ENCODE data around the gene MSANTD4.
"Not testable (repeated sequence)": the region's sequence is repeated elsewhere in the genome, so short reads cannot be mapped to it uniquely, and the experiment has no call there.

The MSANTD4 gene

DNA sequence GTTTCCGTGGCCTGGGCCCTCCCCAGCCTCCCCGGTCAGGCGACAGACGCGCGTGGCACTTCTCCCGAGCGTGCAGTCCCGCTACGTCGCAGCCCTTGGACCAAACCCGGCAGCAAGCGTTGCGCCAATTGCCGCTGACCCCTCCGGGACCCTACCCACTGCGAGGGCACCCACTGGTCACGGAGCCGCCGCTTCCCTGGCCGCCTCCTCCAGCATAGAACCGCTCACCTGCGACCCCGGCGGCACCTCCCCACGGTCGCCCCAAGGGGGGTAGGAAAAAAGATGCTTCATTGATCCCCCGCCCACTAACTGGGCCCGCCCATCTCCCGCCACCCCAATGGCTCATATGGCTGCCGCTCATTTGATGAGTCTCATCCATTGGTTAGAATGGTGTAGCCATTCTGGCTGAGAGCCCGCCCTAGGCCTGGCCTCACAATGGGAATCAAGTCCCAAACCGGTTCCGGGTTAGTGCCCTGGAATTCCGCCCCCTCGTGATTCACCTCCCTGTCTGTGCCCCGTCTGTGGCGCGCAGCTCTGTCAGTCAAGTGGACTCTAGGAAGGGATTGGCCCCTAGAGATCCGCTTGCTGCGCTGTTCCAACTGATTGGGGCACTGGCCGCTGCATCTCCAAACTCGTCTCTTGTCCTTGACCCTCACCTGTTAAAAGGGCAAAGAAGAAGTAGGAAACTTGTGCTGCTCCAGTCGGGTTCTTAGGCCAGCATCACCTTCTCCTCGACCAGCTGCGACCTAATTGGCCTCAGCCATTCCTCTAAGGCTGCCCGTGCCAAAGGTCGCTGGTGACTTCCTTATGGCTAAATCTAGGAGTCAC lies at the start of gene MSANTD4:
Gene MSANTD4, minus strand, starts transcription at position 274 of the 828 bp plus-strand sequence. CDS start 11,323 bp downstream, outside the sequence.
- DNase-seq = peak; percentile 97

DNA sequence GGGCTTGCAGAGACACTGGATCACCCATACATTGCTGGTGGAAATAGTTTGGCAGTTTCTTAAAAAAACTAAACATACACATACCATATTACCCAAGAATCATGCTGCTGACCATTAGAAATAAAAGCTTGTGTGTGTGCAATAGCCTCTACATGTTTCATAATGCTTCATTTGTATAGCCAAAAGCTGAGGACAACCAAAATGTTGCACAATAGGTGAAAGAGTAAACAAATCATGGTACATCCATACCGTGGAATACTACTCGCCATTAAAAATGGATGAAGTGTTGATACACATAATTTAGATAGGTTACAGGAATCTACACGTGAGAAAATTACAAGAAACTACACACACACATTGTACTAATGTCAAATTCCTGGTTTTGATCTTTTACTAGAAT lies 48.6 kb upstream of the MSANTD4 start:
- DNase-seq = no peak

GRCh38 chr11:106063009-106063408 lies 41.0 kb upstream of the MSANTD4 start:
- no peak for DNase-seq

DNA sequence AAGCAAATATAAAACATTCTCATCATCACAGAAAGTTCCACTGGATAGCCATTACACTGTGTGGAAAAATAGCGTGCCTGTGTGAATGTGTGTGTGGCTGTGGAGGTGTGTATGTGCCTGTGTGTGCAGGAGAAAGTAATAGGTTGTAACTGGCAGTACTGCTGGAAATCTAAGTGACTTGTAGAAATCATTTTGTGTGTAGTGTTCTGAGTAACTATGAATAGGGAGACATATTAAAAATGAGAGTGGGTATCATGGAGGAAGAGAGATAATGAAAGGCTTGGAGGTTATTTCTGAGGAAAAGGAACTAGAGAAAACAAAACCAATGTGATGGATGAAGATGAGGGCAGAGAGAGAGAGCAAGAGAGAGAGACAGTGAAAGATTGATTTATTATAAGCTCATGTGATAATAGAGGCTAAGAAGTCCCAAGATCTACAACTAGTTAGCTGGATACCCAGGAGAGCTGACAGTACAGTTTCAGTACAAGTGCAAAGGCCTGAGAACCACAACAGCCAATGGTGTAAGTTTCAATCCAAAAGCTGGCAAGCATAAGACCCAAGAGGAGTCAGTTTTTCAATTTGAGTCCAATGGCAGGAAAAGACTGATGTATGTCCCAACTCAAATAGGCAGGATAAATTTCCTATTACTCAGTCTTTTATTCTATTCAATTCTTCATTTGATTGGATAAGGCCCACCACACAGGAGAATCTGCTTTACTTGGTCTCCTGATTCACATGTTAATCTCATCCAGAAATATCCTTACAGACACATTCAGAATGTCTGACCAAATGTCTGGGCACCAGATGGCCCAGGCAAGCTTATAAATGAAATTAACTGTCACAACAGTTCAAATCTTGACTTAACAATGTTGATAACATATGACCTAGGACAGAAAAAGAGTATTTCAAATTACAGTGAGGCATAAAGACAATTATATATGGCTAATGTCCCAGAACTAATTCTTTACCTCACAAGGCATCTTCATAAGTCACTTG lies 40.2 kb upstream of the MSANTD4 start:
- no peak for DNase-seq

DNA sequence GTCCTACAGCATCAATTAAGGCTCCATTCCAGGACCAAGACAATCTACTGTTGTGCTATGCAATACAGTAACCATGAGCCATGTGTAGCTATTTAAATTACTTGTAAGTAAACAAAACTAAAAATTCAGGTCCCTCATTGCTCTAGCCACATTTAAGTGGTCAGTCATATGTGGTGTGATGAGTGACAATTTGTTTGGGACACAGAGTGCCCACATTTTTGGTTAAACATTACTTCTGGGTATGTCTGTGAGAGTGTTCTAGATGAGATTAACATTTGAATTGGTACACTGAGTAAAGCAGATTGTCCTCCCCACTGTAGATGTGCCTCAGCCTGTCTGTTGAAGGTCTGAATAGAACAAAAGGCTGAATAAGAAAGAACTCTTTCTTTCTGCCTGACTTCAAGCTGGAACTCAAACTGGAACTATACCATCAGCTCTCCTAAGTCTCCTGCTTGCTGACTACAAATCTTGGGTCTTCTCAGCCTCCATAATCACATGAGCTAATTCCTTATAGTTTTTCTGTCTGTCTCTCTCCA lies 39.3 kb upstream of the MSANTD4 start:
- no peak for DNase-seq

DNA sequence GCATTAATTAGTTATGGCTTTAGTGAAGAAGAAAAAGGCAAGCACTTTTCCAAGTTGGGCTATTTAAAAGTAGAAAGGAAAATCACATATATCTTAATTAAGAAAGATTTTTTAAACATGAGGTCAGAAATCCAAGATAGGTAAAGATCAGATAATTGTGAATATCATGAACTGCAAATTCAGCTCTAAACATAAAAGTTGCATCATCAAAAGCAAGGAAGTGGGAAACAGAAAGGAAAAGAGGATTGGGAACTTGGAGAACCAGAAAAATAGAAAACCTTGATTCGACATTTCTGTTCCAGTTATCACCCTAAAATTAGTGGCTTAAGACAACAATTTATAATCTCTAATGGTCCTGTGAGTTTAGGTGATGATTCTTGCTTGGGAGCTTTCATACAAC lies 37.6 kb upstream of the MSANTD4 start:
- DNase-seq = no peak

DNA sequence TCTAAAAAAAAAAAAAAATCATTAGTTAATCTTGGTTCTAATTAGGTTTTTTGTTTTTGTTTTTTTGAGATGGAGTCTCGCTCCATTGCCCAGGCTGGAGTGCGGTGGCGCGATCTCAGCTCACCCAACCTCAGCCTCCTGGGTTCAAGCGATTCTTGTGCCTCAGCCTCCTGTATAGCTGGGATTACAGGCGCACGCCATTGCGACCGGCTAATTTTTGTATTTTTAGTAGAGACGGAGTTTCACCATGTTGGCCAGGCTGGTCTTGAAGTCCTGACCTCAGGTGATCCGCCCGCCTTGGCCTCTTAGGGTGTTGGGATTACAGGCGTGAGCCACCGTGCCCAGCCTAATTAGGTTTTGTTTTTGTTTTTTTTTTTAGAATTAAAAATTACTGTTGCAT lies 36.3 kb upstream of the MSANTD4 start:
- DNase-seq = not testable (repeated sequence)

DNA sequence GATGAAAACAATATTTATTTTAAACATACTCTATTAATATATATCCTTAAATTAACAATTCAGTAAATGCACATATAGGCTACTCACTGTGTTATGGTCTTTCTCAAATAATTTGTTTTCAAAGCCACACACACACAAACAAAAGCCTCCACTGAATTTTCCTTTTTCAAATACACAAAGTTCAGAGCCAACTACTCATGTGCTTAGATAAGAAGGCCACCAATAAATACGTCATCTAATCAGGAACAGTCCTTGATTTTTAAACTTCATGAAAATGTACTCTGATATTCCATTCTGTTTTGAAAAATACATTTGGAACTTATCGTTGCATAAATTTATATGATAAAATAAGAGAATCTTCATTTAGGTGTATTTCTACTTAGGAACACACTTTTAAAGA lies 29.1 kb upstream of the MSANTD4 start:
- DNase-seq = no peak

GRCh38 chr11:106049727-106050476 lies 27.9 kb upstream of the MSANTD4 start:
- DNase-seq = no peak

GRCh38 chr11:106047631-106048030 lies 25.6 kb upstream of the MSANTD4 start:
- no peak for DNase-seq

GRCh38 chr11:106043540-106043939 lies 21.5 kb upstream of the MSANTD4 start:
- DNase-seq = no peak

DNA sequence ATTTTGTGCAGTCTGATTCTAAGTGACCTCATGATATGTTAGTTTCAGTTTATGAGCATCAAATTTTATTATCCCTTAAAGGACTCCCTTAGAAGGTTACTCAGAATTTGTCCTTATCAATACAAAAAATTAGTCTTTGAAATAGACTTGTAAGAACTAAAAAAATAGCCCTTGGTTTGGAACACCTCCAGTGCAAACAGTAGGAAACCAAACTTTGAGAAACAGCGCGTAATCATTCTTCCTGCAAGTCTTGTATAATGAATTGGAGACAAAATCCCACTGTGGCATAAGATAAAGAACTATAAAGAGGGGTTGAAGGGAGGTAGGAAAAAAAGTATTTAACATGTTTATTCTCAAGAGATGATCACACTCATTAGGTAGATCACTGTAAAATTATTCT lies 10.8 kb upstream of the MSANTD4 start:
- no peak for DNase-seq

GRCh38 chr11:106031936-106032335 lies 9.9 kb upstream of the MSANTD4 start:
- no peak for DNase-seq

DNA sequence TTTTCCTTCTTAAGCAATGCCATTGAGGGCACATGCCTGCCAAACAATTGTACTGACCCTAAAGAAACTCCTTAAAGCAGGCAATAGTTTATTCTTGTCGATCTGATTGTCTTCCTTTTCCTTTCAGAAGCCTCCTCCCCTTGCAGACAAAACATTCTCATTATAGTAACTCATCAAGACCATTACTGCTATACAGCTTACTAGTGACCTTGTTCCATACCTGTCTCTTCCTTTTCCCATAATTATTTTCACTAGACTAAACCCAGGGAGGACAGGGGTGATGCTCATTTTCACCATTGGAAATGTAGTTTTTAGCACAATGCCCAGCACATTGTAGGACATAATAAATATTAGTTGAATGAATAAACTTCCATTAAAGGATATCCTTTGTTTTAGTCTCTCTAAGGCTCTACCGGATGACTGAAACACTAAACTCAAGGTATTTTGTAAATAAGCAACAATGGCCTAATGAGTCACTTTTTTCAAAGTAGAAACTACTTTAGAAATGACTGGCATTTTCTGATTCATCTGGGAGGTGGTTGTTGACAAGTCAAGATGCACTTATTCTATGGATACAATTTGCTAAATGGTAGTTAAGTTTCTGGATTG lies 9.3 kb upstream of the MSANTD4 start:
- no peak for DNase-seq

DNA sequence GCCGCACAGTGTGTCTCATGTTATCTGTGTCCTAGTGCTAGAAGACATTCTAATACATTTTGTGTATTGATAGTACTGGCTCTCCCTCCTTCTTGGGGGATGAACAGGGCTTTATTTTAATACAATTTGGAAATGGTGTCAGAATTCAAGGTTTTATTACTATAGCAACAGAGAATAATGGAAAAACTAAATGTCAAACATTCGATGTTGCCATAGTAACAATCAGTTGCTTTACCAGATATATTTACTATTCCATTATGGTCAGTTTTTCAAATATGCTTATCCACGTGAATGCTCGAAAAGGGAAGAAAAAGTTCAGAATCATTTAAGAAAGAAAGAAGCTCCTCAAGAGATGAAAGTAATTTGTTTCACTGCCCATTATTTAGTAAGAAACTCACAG lies 8.6 kb upstream of the MSANTD4 start:
- DNase-seq = no peak

DNA sequence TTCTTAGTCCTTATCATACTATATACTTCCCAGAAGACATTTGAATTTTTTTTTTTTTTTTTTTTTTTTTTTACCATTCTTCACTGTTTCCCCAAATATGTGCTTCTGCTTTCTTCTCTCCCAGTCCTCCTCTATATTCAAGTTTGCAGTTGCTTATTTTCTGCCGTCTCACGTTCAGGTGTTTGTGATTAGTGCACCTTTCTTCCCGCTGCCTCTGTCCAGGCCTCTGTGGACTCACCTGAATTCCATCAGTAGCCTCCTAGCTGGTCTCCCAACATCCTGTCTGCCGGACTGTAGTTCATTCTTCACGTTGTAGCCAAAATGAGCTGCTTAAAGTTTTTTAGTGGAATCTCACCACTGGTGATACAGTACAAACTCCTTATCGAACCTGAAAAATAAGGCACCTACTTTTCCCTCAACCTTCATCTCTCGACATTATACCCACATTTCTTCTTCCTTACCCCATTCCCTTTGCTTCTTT lies 795 bp upstream of the MSANTD4 start:
- DNase-seq = no peak

- DNase-seq = no peak
Measured at GRCh38 chr11:106021181-106021966, 666 bp downstream of the MSANTD4 start.

GRCh38 chr11:106017093-106017492 lies 4.9 kb downstream of the MSANTD4 start:
- DNase-seq = no peak

DNA sequence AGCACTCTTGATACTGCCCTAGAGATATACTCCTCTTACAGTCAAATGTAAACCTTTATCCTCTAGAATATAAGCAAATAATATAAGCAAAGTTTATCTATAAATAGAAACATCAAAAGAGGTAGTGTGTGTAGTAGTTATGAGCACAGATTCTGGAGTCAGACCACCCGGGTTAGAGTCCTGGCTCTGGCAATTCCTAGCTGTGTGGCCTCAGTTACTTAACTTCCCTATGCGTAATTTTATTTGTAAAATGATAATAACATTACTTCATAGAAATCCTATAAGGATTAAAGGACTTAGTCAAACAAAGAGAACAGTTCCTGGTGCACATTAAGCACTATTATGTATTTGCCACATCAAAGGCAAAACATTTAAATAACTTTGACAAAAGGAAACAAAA lies 7.0 kb downstream of the MSANTD4 start:
- DNase-seq = no peak

DNA sequence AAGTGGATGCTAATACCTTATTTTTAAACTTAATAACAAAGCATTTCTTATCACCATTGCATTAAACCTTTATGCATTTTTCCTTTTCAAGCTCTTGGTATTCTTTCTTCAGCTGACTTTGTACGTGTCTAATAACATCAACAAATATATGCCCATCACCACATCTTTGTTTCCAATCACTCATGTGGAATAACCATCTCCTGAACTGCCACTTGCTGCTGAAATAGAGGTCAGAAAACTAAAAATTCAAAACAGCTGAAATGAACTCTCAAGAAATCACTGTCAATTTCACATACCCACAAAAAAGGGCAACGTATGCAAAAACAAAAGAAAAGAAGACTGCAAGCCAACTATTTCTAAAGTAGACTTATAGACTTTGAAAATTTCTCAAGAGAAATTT lies 7.4 kb downstream of the MSANTD4 start:
- DNase-seq = peak; percentile 19

GRCh38 chr11:106014035-106014434 lies 8.0 kb downstream of the MSANTD4 start:
- no peak for DNase-seq
